ENCODE results near the gene CD209. TPM values are rescaled to one million over a fixed set of nuclear protein-coding genes. Genes with fewer than 3 reads are reported as not detected.

Gene CD209
- total and polyA plus RNA-seq, 9 of the 15 experiments (the other 6 are each of a cell fraction or from before 2014, with no cell fraction given): 0.01 TPM; not detected in 8

GRCh38 chr19:7759156-7759555 is 11.8 kb upstream of the CD209 start (continued):
- TF ChIP-seq RERE (CRISPR knock-in tag; IDR thresholded peaks at IDR 0.05; ENCODE audit: borderline replicate concordance) (no peak), POLR2G (IDR thresholded peaks at IDR 0.05; ENCODE audit: low read depth, low read length) (no peak), HLTF (IDR thresholded peaks at IDR 0.05) (peak; percentile 83; the same call in 1 of the 2 replicates), ZNF280A (IDR thresholded peaks at IDR 0.05; ENCODE audit: low read depth, partially characterized antibody) (peak; percentile 76), ZNF75A (CRISPR knock-in tag; IDR thresholded peaks at IDR 0.05) (no peak), CBFA2T2 (conservative IDR thresholded peaks at IDR 0.05) (no peak), CBX5 (IDR thresholded peaks at IDR 0.05; ENCODE audit: borderline replicate concordance, low read depth) (no peak), ZNF274 (IDR thresholded peaks at IDR 0.05; ENCODE audit: borderline replicate concordance, low read depth, low read length) (no peak), ZNF184 (CRISPR knock-in tag; IDR thresholded peaks at IDR 0.05) (no peak), ZKSCAN1 (IDR thresholded peaks at IDR 0.05; ENCODE audit: low read depth, low read length) (no peak), ZBTB8A (IDR thresholded peaks at IDR 0.05; ENCODE audit: partially characterized antibody) (no peak), LEF1 (IDR thresholded peaks at IDR 0.05) (no peak), SIRT6 (IDR thresholded peaks at IDR 0.05; ENCODE audit: low read depth, low read length) (no peak), ZNF41 (CRISPR knock-in tag; conservative IDR thresholded peaks at IDR 0.05) (no peak), TFAP4 (CRISPR knock-in tag; IDR thresholded peaks at IDR 0.05; ENCODE audit: borderline replicate concordance) (no peak), KDM4B (IDR thresholded peaks at IDR 0.05; ENCODE audit: borderline replicate concordance in 2 of 2, low read depth in 1 of 2) (no peak)

All from K562 (cell line).